Upper lobe of left lung (tissue), 6 donors: Measurements from ENCODE around the gene ATP9B. TPM values are rescaled to one million over a fixed set of nuclear protein-coding genes. Genes with fewer than 3 reads are reported as not detected.
"Not testable (repeated sequence)": the region's sequence is repeated elsewhere in the genome, so short reads cannot be mapped to it uniquely, and the experiment has no call there.

ENCODE experiments used
- ATAC-seq, 2 donors: fragments of 200-7000 bp; cut with Tn5 transposase; one replicate each; pipeline ENCODE4 v1.9.1; 2022; ENCODE audit warnings: mild to moderate bottlenecking in 2 of 2, moderate library complexity in 2 of 2; ENCODE audit not compliant: low FRiP score in 2 of 2
- DNase-seq, 2 donors: peaks; one replicate each; pipeline ENCODE4 v3.0.0-alpha.2; 2019 to 2020
- H3K27ac ChIP-seq, 4 donors: fragments of 200-600 bp; sonication (generic); one replicate each; pipeline ENCODE4 v1.5.1; 2016 to 2019
- H3K27me3 ChIP-seq, 4 donors: fragments of 200-600 bp; sonication (generic); one replicate each; pipeline ENCODE4 v1.5.1; 2017 to 2019
- H3K36me3 ChIP-seq, 4 donors: fragments of 200-600 bp; sonication (generic); one replicate each; pipeline ENCODE4 v1.5.1; 2016 to 2019
- H3K4me1 ChIP-seq, 4 donors: fragments of 200-600 bp; sonication (generic); one replicate each; pipeline ENCODE4 v1.5.1; 2018 to 2019
- H3K4me3 ChIP-seq, 4 donors: fragments of 200-600 bp; sonication (generic); one replicate each; pipeline ENCODE4 v1.5.1; 2017 to 2019; ENCODE audit warnings: mild to moderate bottlenecking in 2 of 4, moderate library complexity in 1 of 4
- H3K9me3 ChIP-seq, 4 donors: fragments of 200-600 bp; sonication (generic); one replicate each; pipeline ENCODE4 v1.5.1; 2018 to 2019
- CTCF ChIP-seq, 6 experiments: fragments of 450-650 bp in 4 of 6; fragments of 200-600 bp in 2 of 6; sonication (generic) in 2 of 6; IDR thresholded peaks; one replicate each; pipeline ENCODE4 v1.5.1; 2016 to 2019; ENCODE audit warnings: antibody characterized with exemption in 6 of 6
- EP300 ChIP-seq, 4 donors: sonication (generic); formaldehyde crosslinking; IDR thresholded peaks; one replicate each; pipeline ENCODE4 v1.5.1; 2017; ENCODE audit warnings: antibody characterized with exemption in 4 of 4, control low read depth in 2 of 4
- POLR2A ChIP-seq, 4 donors: fragments of 450-650 bp; IDR thresholded peaks; one replicate each; pipeline ENCODE4 v1.5.1; 2016 to 2017; ENCODE audit warnings: antibody characterized with exemption in 4 of 4, mild to moderate bottlenecking in 2 of 4
- POLR2AphosphoS5 ChIP-seq, 2 donors: sonication (generic); formaldehyde crosslinking; IDR thresholded peaks; one replicate each; pipeline ENCODE4 v1.5.1; 2017; ENCODE audit warnings: antibody characterized with exemption in 2 of 2
- WGBS, 2 donors: methylation state at CpG; one replicate each; pipeline ENCODE4 v1.1.5; 2017 to 2018; 5-methylcytosine and 5-hydroxymethylcytosine counted together
- total RNA-seq, 6 donors: library from RNA; depleted of rRNA in 4 of 6; stranded (reverse); fragments of >200 nt in 4 of 6; gene quantifications; one replicate each; pipeline versions ENCODE4 v1.1.0 to v1.2.1, GENCODE V29; 2016 to 2021
- donor health status: DM: no; HTN: no; CAD: no; lungs with moderate emphysema.
- donor health status: DM: no; HTN: yes; CAD: no; lungs with severe emphysema.

The ATP9B gene
- total RNA-seq, 6 donors from 2014 or later, result 29.8 to 124 (median 49.2) TPM

DNA sequence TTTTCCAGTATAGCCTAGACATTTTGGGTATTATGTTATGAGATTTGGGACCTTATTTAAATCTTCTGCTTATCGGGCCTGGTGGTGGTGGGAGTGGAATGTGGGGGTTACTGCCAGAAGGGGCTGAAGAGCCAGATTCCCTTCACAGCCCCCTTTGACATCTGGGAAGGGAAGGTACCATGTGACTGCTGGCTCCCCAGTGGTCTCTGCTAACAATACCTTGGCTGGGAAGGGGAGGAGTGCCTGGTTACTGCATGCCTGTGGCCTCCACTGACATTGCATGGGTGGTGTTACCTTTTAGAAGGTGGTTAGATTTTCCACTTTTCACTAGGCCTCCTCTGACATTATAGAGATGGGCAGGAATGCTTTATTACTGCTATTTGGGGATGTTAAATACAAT is 8.0 kb downstream of the ATP9B start:
- Histone ChIP-seq H3K36me3 (peaks cover 0 to 9% (median 0%) of the 10 kb centered on the region in 4 donors), H3K27ac (no peak overlapping the region), H3K9me3 (no peaks in the 10 kb centered on the region), H3K27me3 (no peaks in the 10 kb centered on the region), H3K4me1 (peaks cover 0 to 3% (median 0%) of the 10 kb centered on the region in 4 donors), H3K4me3 (no peak overlapping the region)
- TF ChIP-seq EP300 (IDR thresholded peaks at IDR 0.05), result no peak
- TF ChIP-seq POLR2A (IDR thresholded peaks at IDR 0.05), result no peak
- TF ChIP-seq POLR2AphosphoS5 (IDR thresholded peaks at IDR 0.05), result no peak
- no peak for TF ChIP-seq CTCF (IDR thresholded peaks at IDR 0.05)
- DNase-seq (no peak), ATAC-seq (no peak)
- WGBS, 2 donors, result 86 to 100% methylated on average over 1 of the region's 1 CpG

- 96 to 99% methylated on average over 5 of the region's 5 CpGs for WGBS, 2 donors
- ATAC-seq, DNase-seq, H3K4me3 ChIP-seq, H3K27me3 ChIP-seq, H3K9me3 ChIP-seq, H3K27ac ChIP-seq, H3K36me3 ChIP-seq, H3K4me1 ChIP-seq: not testable (repeated sequence)
Observed at GRCh38 chr18:79078791-79079190, 9.6 kb downstream of the ATP9B start.

- no peak for ATAC-seq
- H3K4me3 ChIP-seq, result no peak overlapping the region
- 80 to 84% methylated on average over 3 of the region's 3 CpGs for WGBS, 2 donors
Observed at GRCh38 chr18:79092874-79093273, 23.7 kb downstream of the ATP9B start.

DNA sequence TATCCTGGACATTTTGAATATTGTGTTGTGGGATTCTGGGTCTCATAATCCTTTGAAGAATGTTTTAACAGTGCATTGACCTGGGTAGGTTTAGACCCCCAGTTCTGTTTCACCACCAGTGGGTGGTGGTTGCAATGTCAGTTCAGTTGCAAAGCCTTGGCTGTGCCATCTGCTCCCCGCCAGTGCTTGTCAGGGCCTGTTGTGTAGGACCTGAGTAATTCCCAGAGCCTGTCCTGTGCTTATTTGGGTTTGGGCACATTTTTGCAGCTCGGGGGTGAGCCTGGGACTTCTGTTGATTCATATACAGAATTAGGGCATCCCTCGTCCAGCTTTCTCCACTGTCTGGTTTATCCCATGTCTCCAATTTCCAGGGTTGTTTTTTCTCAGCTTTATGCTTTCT is 24.8 kb downstream of the ATP9B start:
- DNase-seq (no peak), ATAC-seq (no peak)
- Histone ChIP-seq H3K27ac (no peak overlapping the region), H3K36me3 (no peaks in the 10 kb centered on the region), H3K4me3 (no peak overlapping the region), H3K27me3 (no peaks in the 10 kb centered on the region), H3K9me3 (peaks cover 0 to 4% (median 0%) of the 10 kb centered on the region in 4 donors), H3K4me1 (peaks cover 0 to 9% (median 3%) of the 10 kb centered on the region in 4 donors)
- WGBS, 2 donors, result 90 to 96% methylated on average over 2 to 3 of the region's 3 CpGs
- TF ChIP-seq POLR2A (IDR thresholded peaks at IDR 0.05) (no peak), POLR2AphosphoS5 (IDR thresholded peaks at IDR 0.05) (no peak), EP300 (IDR thresholded peaks at IDR 0.05) (no peak), CTCF (IDR thresholded peaks at IDR 0.05) (no peak)

More at GRCh38 chr18:79092874-79093273, 23.7 kb downstream of the ATP9B start:
- no peaks in the 10 kb centered on the region for H3K36me3 ChIP-seq
- H3K9me3 ChIP-seq, result peaks cover 0 to 4% (median 0%) of the 10 kb centered on the region in 4 donors
- DNase-seq, result no peak
- TF ChIP-seq CTCF (IDR thresholded peaks at IDR 0.05), result no peak
- no peak for TF ChIP-seq EP300 (IDR thresholded peaks at IDR 0.05)
- TF ChIP-seq POLR2AphosphoS5 (IDR thresholded peaks at IDR 0.05), result no peak
- TF ChIP-seq POLR2A (IDR thresholded peaks at IDR 0.05), result no peak
- no peak overlapping the region for H3K27ac ChIP-seq
- H3K4me1 ChIP-seq, result peaks cover 0 to 9% (median 3%) of the 10 kb centered on the region in 4 donors
- no peaks in the 10 kb centered on the region for H3K27me3 ChIP-seq

- Histone ChIP-seq H3K9me3 (peaks cover 0 to 4% (median 0%) of the 10 kb centered on the region in 4 donors), H3K27ac (no peak overlapping the region), H3K4me3 (no peak overlapping the region), H3K36me3 (no peaks in the 10 kb centered on the region), H3K27me3 (no peaks in the 10 kb centered on the region), H3K4me1 (peaks cover 0 to 9% (median 3%) of the 10 kb centered on the region in 4 donors)
- TF ChIP-seq POLR2A (IDR thresholded peaks at IDR 0.05) (no peak), EP300 (IDR thresholded peaks at IDR 0.05) (no peak), CTCF (IDR thresholded peaks at IDR 0.05) (no peak), POLR2AphosphoS5 (IDR thresholded peaks at IDR 0.05) (no peak)
- 55 to 75% methylated on average over 1 of the region's 1 CpG for WGBS, 2 donors
- DNase-seq (no peak), ATAC-seq (no peak)
Observed at GRCh38 chr18:79095216-79095615, 26.0 kb downstream of the ATP9B start.
